ENCODE data around the gene SAMD5. TPM values are rescaled to one million over a fixed set of nuclear protein-coding genes. Genes with fewer than 3 reads are reported as not detected.

SAMD5 gene
- total RNA-seq, 1 donor, result 1.1 TPM

DNA sequence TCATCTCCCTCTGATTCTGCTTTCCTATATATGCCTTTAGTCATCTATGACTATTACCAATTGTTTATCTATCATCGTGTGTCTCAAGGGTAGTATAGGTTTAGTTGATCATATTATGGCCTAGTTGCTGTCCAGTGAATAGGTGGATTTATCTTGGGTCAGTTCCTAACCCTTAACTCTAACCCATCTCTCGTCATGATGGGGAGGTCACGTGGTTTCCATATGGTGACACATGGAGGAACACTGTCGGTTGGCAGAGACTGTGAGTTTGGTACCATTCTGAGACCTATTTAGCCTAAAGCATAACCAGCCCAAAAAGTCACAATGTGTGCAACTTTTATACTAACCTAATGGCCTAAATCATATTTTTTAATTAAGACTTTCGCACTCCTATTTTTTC, 103.5 kb downstream of the SAMD5 start:
- Histone ChIP-seq H3K27me3 (ENCODE audit: insufficient read depth, low read length) (no peaks in the 10 kb centered on the region), H3K4me1 (ENCODE audit: insufficient read depth, low read length) (no peaks in the 10 kb centered on the region), H3K4me2 (ENCODE audit: insufficient read depth, low read length) (no peak overlapping the region), H3K79me2 (ENCODE audit: insufficient read depth, low read length) (no peaks in the 10 kb centered on the region), H4K20me1 (ENCODE audit: insufficient read depth, low read length) (no peaks in the 10 kb centered on the region), H3K36me3 (ENCODE audit: insufficient read depth, low read length) (no peaks in the 10 kb centered on the region), H2AFZ (ENCODE audit: low read length) (no peak overlapping the region), H3K4me3 (ENCODE audit: insufficient read depth, low read length) (no peak overlapping the region), H3K9me3 (ENCODE audit: low read depth, low read length) (no peaks in the 10 kb centered on the region), H3K27ac (ENCODE audit: low read depth, low read length) (no peak overlapping the region)
- TF ChIP-seq, protein P1, sequence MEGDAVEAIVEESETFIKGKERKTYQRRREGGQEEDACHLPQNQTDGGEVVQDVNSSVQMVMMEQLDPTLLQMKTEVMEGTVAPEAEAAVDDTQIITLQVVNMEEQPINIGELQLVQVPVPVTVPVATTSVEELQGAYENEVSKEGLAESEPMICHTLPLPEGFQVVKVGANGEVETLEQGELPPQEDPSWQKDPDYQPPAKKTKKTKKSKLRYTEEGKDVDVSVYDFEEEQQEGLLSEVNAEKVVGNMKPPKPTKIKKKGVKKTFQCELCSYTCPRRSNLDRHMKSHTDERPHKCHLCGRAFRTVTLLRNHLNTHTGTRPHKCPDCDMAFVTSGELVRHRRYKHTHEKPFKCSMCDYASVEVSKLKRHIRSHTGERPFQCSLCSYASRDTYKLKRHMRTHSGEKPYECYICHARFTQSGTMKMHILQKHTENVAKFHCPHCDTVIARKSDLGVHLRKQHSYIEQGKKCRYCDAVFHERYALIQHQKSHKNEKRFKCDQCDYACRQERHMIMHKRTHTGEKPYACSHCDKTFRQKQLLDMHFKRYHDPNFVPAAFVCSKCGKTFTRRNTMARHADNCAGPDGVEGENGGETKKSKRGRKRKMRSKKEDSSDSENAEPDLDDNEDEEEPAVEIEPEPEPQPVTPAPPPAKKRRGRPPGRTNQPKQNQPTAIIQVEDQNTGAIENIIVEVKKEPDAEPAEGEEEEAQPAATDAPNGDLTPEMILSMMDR (IDR thresholded peaks at IDR 0.05; ENCODE audit: extremely low read depth, low read depth, low read length), result no peak
- no peak for DNase-seq (ENCODE audit: insufficient read length, low spot score, missing footprints)

DNA sequence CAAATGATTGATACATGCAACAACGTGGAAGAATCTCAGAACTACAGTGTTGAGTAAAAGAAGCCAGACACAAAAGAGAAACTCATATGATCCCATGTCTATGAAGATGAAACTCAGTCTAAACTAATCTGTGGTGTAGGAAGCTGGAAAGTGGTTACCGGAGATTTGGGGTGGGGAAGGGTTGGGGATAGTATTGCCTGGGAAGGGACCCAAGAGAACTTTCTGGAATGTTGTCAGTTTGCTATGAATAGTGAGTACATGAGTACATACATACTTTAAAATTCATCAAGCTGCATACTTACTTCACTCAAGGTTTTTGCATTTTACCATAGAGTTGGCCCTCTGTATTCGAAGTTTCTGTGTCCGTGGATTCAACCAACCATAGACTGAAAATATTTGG, 106.0 kb downstream of the SAMD5 start:
- no peaks in the 10 kb centered on the region for H3K27me3 ChIP-seq (ENCODE audit: insufficient read depth, low read length)
- H3K36me3 ChIP-seq (ENCODE audit: insufficient read depth, low read length), result no peaks in the 10 kb centered on the region
- no peak overlapping the region for H2AFZ ChIP-seq (ENCODE audit: low read length)
- no peak overlapping the region for H3K4me2 ChIP-seq (ENCODE audit: insufficient read depth, low read length)
- H3K4me3 ChIP-seq (ENCODE audit: insufficient read depth, low read length), result no peak overlapping the region
- DNase-seq (ENCODE audit: insufficient read length, low spot score, missing footprints), result no peak
- no peak overlapping the region for H3K27ac ChIP-seq (ENCODE audit: low read depth, low read length)
- H3K79me2 ChIP-seq (ENCODE audit: insufficient read depth, low read length), result no peaks in the 10 kb centered on the region
- H4K20me1 ChIP-seq (ENCODE audit: insufficient read depth, low read length), result no peaks in the 10 kb centered on the region
- H3K9me3 ChIP-seq (ENCODE audit: low read depth, low read length), result no peaks in the 10 kb centered on the region
- no peaks in the 10 kb centered on the region for H3K4me1 ChIP-seq (ENCODE audit: insufficient read depth, low read length)
- TF ChIP-seq, protein P1 (IDR thresholded peaks at IDR 0.05; ENCODE audit: extremely low read depth, low read depth, low read length), result no peak

DNA sequence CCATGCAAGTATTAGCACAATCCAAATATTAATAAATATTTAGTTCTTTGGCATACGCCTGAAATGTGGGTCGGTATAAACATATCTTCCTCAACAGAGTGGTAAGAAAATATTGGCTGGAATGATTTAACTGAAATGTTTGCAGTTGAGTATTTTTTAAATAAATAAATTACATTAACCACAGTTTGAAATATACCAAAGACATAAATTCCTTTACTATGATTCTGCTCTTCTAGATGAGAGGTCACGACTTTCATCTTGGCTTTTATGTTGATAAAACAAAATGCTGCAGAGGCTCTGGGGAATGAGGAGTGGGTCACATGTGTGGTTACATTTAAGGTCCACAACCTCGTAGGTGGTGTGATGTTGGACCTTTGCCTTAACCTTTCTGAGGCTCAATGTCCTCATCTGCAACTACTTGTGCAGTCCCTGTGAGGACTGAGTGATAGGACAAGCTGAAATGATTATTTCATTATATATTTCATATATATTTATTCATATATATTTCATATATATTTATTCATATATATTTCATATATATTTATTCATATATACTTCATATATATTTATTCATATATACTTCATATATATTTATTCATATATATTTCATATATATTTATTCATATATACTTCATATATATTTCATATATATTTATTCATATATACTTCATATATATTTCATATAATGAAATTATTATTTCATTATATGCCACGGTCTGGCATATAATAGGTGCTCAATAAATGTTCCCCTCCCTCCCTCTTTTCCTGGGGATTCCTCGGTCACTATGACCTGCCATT, 107.4 kb downstream of the SAMD5 start:
- no peak for DNase-seq (ENCODE audit: insufficient read length, low spot score, missing footprints)
- no peak overlapping the region for H3K27ac ChIP-seq (ENCODE audit: low read depth, low read length)
- no peaks in the 10 kb centered on the region for H3K4me1 ChIP-seq (ENCODE audit: insufficient read depth, low read length)
- no peaks in the 10 kb centered on the region for H4K20me1 ChIP-seq (ENCODE audit: insufficient read depth, low read length)
- no peak overlapping the region for H3K4me2 ChIP-seq (ENCODE audit: insufficient read depth, low read length)
- H3K79me2 ChIP-seq (ENCODE audit: insufficient read depth, low read length), result no peaks in the 10 kb centered on the region
- no peak overlapping the region for H2AFZ ChIP-seq (ENCODE audit: low read length)
- H3K36me3 ChIP-seq (ENCODE audit: insufficient read depth, low read length), result no peaks in the 10 kb centered on the region
- no peaks in the 10 kb centered on the region for H3K9me3 ChIP-seq (ENCODE audit: low read depth, low read length)
- no peak overlapping the region for H3K4me3 ChIP-seq (ENCODE audit: insufficient read depth, low read length)
- no peaks in the 10 kb centered on the region for H3K27me3 ChIP-seq (ENCODE audit: insufficient read depth, low read length)
- TF ChIP-seq, protein P1 (IDR thresholded peaks at IDR 0.05; ENCODE audit: extremely low read depth, low read depth, low read length), result no peak

DNA sequence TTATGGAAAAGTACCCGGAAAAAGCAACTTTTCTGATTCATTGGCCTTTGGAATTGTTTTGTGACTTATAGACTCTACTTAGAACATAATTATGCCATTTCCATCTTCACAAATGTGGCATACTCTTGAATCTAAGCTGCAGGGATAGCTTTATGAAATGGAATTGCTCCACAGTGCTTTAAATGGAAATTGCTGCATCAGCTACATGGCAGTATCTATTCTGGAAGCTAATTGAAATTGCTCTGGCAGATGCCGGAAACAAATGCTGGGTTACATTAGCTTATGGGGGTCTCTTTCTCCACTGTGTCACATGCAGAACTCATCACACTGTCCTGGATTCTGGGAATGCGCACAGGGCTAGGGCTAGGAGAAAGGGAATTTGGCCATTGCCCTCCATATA, 108.9 kb downstream of the SAMD5 start:
- Histone ChIP-seq H3K36me3 (ENCODE audit: insufficient read depth, low read length) (no peaks in the 10 kb centered on the region), H3K4me2 (ENCODE audit: insufficient read depth, low read length) (no peak overlapping the region), H3K4me3 (ENCODE audit: insufficient read depth, low read length) (no peak overlapping the region), H3K27me3 (ENCODE audit: insufficient read depth, low read length) (no peaks in the 10 kb centered on the region), H2AFZ (ENCODE audit: low read length) (no peak overlapping the region), H3K27ac (ENCODE audit: low read depth, low read length) (no peak overlapping the region), H3K9me3 (ENCODE audit: low read depth, low read length) (no peaks in the 10 kb centered on the region), H4K20me1 (ENCODE audit: insufficient read depth, low read length) (no peaks in the 10 kb centered on the region), H3K79me2 (ENCODE audit: insufficient read depth, low read length) (no peaks in the 10 kb centered on the region), H3K4me1 (ENCODE audit: insufficient read depth, low read length) (no peaks in the 10 kb centered on the region)
- TF ChIP-seq, protein P1 (IDR thresholded peaks at IDR 0.05; ENCODE audit: extremely low read depth, low read depth, low read length), result no peak
- DNase-seq (ENCODE audit: insufficient read length, low spot score, missing footprints), result no peak
